Caco-2 (cell line): ENCODE measurements around the gene LRBA. TPM values are rescaled to one million over a fixed set of nuclear protein-coding genes. Genes with fewer than 3 reads are reported as not detected.

ENCODE experiments used
- BruUV-seq: library from RNA; stranded (reverse); fragments of 400-500 nt; replicated peaks from 2 replicates; lab custom pipeline; 2021; lab: Mats Ljungman, UMichigan
- CTCF ChIA-PET: fragments of 300-600 bp; sonication (Branson Sonifier 250); formaldehyde crosslinking; loops from one replicate; lab custom pipeline; 2022; ENCODE audit warnings: antibody characterized with exemption; lab: Charles Lee
- POLR2A ChIA-PET: fragments of 300-600 bp; sonication (Branson Sonifier 250); formaldehyde crosslinking; loops from one replicate; lab custom pipeline; 2022; ENCODE audit warnings: antibody characterized with exemption; lab: Charles Lee
- DNase-seq, 2 experiments: peaks; one replicate each; pipeline versions ENCODE4 v3.0.0 to v3.0.0-alpha.2; 2020 to 2022
- H3K27me3 ChIP-seq: replicated peaks from 2 replicates; pipeline ENCODE4 v1.6.0; 2011; ENCODE audit warnings: low read length; ENCODE audit not compliant: control insufficient read depth, insufficient read depth
- H3K36me3 ChIP-seq: 2 replicates; pipeline ENCODE4 v1.5.1; 2011; ENCODE audit warnings: low read length; ENCODE audit not compliant: control insufficient read depth, insufficient read depth
- H3K4me1 ChIP-seq: fragments of 250-450 bp; sonication (Bioruptor Pico); 2 replicates; pipeline ENCODE4 v1.5.1; 2020; ENCODE audit warnings: mild to moderate bottlenecking
- H3K4me3 ChIP-seq: 2 replicates; pipeline ENCODE4 v1.5.1; 2011; ENCODE audit warnings: low read depth, mild to moderate bottlenecking, control low read depth, low read length
- H3K9me3 ChIP-seq: fragments of 250-450 bp; sonication (Bioruptor Pico); 2 replicates; pipeline ENCODE4 v1.5.1; 2020; ENCODE audit warnings: mild to moderate bottlenecking, moderate library complexity
- H3K27ac Mint-ChIP-seq: one replicate; pipeline ENCODE4 v1.8.0; 2022; ENCODE audit warnings: mixed read lengths; ENCODE audit not compliant: unreplicated experiment
- H3K27me3 Mint-ChIP-seq: one replicate; pipeline ENCODE4 v1.8.0; 2022; ENCODE audit warnings: mixed read lengths; ENCODE audit not compliant: insufficient read depth, unreplicated experiment
- H3K36me3 Mint-ChIP-seq: one replicate; pipeline ENCODE4 v1.8.0; 2022; ENCODE audit warnings: mild to moderate bottlenecking, mixed read lengths; ENCODE audit not compliant: insufficient read depth, unreplicated experiment
- H3K4me1 Mint-ChIP-seq: one replicate; pipeline ENCODE4 v1.8.0; 2022; ENCODE audit warnings: low read depth, mixed read lengths; ENCODE audit not compliant: unreplicated experiment
- H3K4me3 Mint-ChIP-seq: one replicate; pipeline ENCODE4 v1.8.0; 2022; ENCODE audit warnings: mild to moderate bottlenecking, moderate library complexity, mixed read lengths; ENCODE audit not compliant: unreplicated experiment
- H3K9me3 Mint-ChIP-seq: one replicate; pipeline ENCODE4 v1.8.0; 2022; ENCODE audit warnings: mixed read lengths; ENCODE audit not compliant: unreplicated experiment
- CTCF ChIP-seq, 2 experiments: fragments of 200-600 bp in 1 of 2; IDR thresholded peaks; 1 replicate in 1 of 2; 2 replicates in 1 of 2; pipeline versions ENCODE4 v1.5.1 to v1.8.0; 2011 to 2022; ENCODE audit warnings: antibody characterized with exemption in 1 of 2, control low read depth in 1 of 2, inconsistent platforms in 1 of 2, low read depth in 1 of 2, low read length in 1 of 2, mild to moderate bottlenecking in 1 of 2, moderate library complexity in 1 of 2; ENCODE audit not compliant: insufficient read depth in 1 of 2, severe bottlenecking in 1 of 2, unreplicated experiment in 1 of 2
- intact Hi-C: fragments of 100-400 bp; cut with micrococcal nuclease; formaldehyde crosslinking; loops from one replicate; pipeline ENCODE4 v1.10.0; 2022; ENCODE audit not compliant: unreplicated experiment
- total RNA-seq: library from RNA; stranded (reverse); gene quantifications from 2 replicates; pipeline ENCODE4 v1.2.3, GENCODE V29; 2022

LRBA gene
- total RNA-seq, 1 experiment from 2014 or later: 53.2 TPM

- Histone ChIP-seq H3K4me1 (no peaks in the 10 kb centered on the region), H3K36me3 (no peaks in the 10 kb centered on the region), H3K27me3 (no peaks in the 10 kb centered on the region), H3K4me3 (no peak overlapping the region), H3K9me3 (no peaks in the 10 kb centered on the region)
- intact Hi-C loops: no loop called here
- no peaks in the 10 kb centered on the region for H3K4me1 Mint-ChIP-seq
- H3K4me3 Mint-ChIP-seq: no peak overlapping the region
- no peak overlapping the region for H3K27ac Mint-ChIP-seq
- ChIA-PET CTCF (no interaction called here), POLR2A (no interaction called here)
- H3K9me3 Mint-ChIP-seq: no peaks in the 10 kb centered on the region
- DNase-seq: no peak
- H3K36me3 Mint-ChIP-seq: peaks cover 6% of the 10 kb centered on the region
- TF ChIP-seq CTCF (IDR thresholded peaks at IDR 0.05; ENCODE audit: insufficient read depth in 1 of 2, low read depth in 1 of 2, low read length in 1 of 2, severe bottlenecking in 1 of 2, unreplicated experiment in 1 of 2): no peak
- BruUV-seq: no TSS peak
- H3K27me3 Mint-ChIP-seq: no peaks in the 10 kb centered on the region
These were observed 592.0 kb downstream of the LRBA start for GRCh38 chr4:150423074-150423473.

- TF ChIP-seq CTCF (IDR thresholded peaks at IDR 0.05; ENCODE audit: insufficient read depth in 1 of 2, low read depth in 1 of 2, low read length in 1 of 2, severe bottlenecking in 1 of 2, unreplicated experiment in 1 of 2): no peak
- ChIA-PET CTCF (no interaction called here), POLR2A (no interaction called here)
- no peaks in the 10 kb centered on the region for H3K4me1 Mint-ChIP-seq
- intact Hi-C loops: no loop called here
- no peak for DNase-seq
- Histone ChIP-seq H3K4me3 (no peak overlapping the region), H3K27me3 (no peaks in the 10 kb centered on the region), H3K4me1 (no peaks in the 10 kb centered on the region), H3K36me3 (no peaks in the 10 kb centered on the region), H3K9me3 (no peaks in the 10 kb centered on the region)
- no peak overlapping the region for H3K4me3 Mint-ChIP-seq
- no peaks in the 10 kb centered on the region for H3K9me3 Mint-ChIP-seq
- H3K27me3 Mint-ChIP-seq: no peaks in the 10 kb centered on the region
- no TSS peak for BruUV-seq
- H3K36me3 Mint-ChIP-seq: peaks cover 6% of the 10 kb centered on the region
- H3K27ac Mint-ChIP-seq: no peak overlapping the region
These were observed 593.5 kb downstream of the LRBA start for GRCh38 chr4:150421612-150422011.

- no peak overlapping the region for H3K4me3 Mint-ChIP-seq
- H3K27ac Mint-ChIP-seq: no peak overlapping the region
- no peaks in the 10 kb centered on the region for H3K27me3 Mint-ChIP-seq
- H3K4me1 Mint-ChIP-seq: no peaks in the 10 kb centered on the region
- no peak for TF ChIP-seq CTCF (IDR thresholded peaks at IDR 0.05; ENCODE audit: insufficient read depth in 1 of 2, low read depth in 1 of 2, low read length in 1 of 2, severe bottlenecking in 1 of 2, unreplicated experiment in 1 of 2)
- ChIA-PET CTCF (no interaction called here), POLR2A (no interaction called here)
- no peaks in the 10 kb centered on the region for H3K9me3 ChIP-seq
- H3K4me1 ChIP-seq: no peaks in the 10 kb centered on the region
- BruUV-seq: no TSS peak
- H3K4me3 ChIP-seq: no peak overlapping the region
- H3K27me3 ChIP-seq: no peaks in the 10 kb centered on the region
- no peaks in the 10 kb centered on the region for H3K36me3 ChIP-seq
- H3K9me3 Mint-ChIP-seq: no peaks in the 10 kb centered on the region
- intact Hi-C loops: no loop called here
- peaks cover 6% of the 10 kb centered on the region for H3K36me3 Mint-ChIP-seq
- DNase-seq: no peak
These were observed 595.1 kb downstream of the LRBA start for GRCh38 chr4:150419939-150420338.
